ENCODE results near the gene CYP27A1. TPM values are rescaled to one million over a fixed set of nuclear protein-coding genes. Genes with fewer than 3 reads are reported as not detected.

The CYP27A1 gene
- 10 to 100 TPM in 3 of 9 donors, 1 to 10 TPM in 6; 3.3 to 43.8 (median 7.5) TPM for total RNA-seq
- 1 to 10 TPM; 5.1 to 5.4 TPM for polyA plus RNA-seq
- long read RNA-seq, donor 1, transcript CYP27A1-201 (9 exons, 2,286 nt), result major isoform, 5 of 10 reads
- long read RNA-seq, donor 1, partial matches to known transcripts, result 2 of 10 reads
- long read RNA-seq, donor 1, other reads (novel, unspliced or antisense), result 3 of 10 reads
- long read RNA-seq, donor 2, transcript CYP27A1-201 (9 exons, 2,286 nt), result major isoform, 17 of 18 reads
- long read RNA-seq, donor 2, partial matches to known transcripts, result 0 of 18 reads
- long read RNA-seq, donor 2, other reads (novel, unspliced or antisense), result 1 of 18 reads
- long read RNA-seq, donor 3, transcript CYP27A1-201 (9 exons, 2,286 nt), result major isoform, 11 of 12 reads
- long read RNA-seq, donor 3, partial matches to known transcripts, result 1 of 12 reads
- long read RNA-seq, donor 3, other reads (novel, unspliced or antisense), result 0 of 12 reads

DNA sequence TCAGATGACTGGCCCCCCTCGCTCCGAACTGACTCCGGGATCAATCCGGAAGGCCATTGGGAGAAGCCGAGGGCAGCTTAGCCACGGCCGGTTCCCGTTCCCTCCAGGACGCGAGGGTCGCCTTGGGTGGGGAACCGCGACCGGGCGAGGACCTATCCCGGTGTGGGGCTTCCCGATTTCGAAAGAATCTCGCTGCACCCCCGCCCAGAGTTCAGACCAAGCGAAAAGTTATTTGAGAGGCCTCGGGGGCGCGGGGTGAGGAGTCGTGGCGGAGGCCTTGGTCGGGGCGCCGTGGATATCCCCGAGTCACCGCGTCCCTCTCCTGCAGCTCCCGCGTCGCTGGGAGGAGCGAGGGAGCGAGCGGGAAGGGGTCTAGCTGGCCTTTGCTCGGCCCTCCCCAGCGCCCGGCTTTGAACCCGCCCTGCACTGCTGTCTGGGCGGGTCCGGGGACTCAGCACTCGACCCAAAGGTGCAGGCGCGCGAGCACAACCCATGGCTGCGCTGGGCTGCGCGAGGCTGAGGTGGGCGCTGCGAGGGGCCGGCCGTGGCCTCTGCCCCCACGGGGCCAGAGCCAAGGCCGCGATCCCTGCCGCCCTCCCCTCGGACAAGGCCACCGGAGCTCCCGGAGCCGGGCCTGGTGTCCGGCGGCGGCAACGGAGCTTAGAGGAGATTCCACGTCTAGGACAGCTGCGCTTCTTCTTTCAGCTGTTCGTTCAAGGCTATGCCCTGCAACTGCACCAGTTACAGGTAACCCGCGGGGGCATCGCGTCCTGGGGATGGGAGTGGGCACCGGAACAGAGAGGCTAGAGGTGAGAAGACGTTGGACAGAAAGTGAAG, at the start of gene CYP27A1:
CYP27A1 (plus strand) TSS at position 457 of the 837 bp plus-strand sequence; CDS start at position 493, 36 bp downstream.
- Histone ChIP-seq H3K36me3 (no peaks in the 10 kb centered on the region), H3K4me1 (peaks cover 0 to 33% (median 6%) of the 10 kb centered on the region in 12 donors), H3K4me3 (peak within 1 kb of the TSS; percentile 58 to 88 (median 76)), H3K27ac (peak within 1 kb of the TSS; percentile 65 to 91 (median 78)), H3K9me3 (peaks cover 0 to 8% (median 0%) of the 10 kb centered on the region in 12 donors), H3K27me3 (peaks cover 0 to 13% (median 0%) of the 10 kb centered on the region in 9 donors)
- intact Hi-C loops (cut with DNase I), result loop anchor here in 1 of 10 donors (5.0 kb wide), 1 partner anchor 70 kb away; the partner anchor contains the start of gene TTLL4
- DNase-seq (peak; percentile 46 to 75 (median 56)), ATAC-seq (peak; percentile 81 to 95 (median 90))
- WGBS, 4 donors, result 0 to 3% (median 1%) methylated on average over 45 to 76 of the region's 76 CpGs
- TF ChIP-seq, protein P1, sequence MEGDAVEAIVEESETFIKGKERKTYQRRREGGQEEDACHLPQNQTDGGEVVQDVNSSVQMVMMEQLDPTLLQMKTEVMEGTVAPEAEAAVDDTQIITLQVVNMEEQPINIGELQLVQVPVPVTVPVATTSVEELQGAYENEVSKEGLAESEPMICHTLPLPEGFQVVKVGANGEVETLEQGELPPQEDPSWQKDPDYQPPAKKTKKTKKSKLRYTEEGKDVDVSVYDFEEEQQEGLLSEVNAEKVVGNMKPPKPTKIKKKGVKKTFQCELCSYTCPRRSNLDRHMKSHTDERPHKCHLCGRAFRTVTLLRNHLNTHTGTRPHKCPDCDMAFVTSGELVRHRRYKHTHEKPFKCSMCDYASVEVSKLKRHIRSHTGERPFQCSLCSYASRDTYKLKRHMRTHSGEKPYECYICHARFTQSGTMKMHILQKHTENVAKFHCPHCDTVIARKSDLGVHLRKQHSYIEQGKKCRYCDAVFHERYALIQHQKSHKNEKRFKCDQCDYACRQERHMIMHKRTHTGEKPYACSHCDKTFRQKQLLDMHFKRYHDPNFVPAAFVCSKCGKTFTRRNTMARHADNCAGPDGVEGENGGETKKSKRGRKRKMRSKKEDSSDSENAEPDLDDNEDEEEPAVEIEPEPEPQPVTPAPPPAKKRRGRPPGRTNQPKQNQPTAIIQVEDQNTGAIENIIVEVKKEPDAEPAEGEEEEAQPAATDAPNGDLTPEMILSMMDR (IDR thresholded peaks at IDR 0.05), result no peak
- TF ChIP-seq POLR2A (IDR thresholded peaks at IDR 0.05), result peak in 1 of 2 donors; percentile 37

DNA sequence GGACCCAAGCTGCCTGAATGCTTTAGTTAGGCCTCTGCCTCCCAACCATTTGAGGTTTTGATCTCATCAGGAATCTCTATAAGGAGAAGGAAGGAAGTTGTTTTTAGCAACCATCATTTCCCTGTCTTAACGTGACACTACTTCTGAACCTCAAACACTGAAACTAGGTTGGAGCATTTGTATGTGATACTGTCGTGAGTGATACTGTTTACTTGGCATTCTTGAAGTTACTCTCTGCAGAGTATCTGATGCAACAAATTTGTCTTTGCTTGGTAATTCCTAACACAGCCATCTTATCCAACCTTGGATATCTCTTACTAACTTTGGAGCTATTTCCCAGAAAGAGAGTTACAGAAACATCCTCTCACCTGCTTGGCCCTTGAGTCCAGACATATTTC, 49.2 kb upstream of the CYP27A1 start:
- DNase-seq (no peak), ATAC-seq (no peak)
- intact Hi-C loops (cut with DNase I), result no loop called here
- 38 to 70% (median 63%) methylated on average over 2 of the region's 2 CpGs for WGBS, 4 donors
- TF ChIP-seq POLR2A (IDR thresholded peaks at IDR 0.05), result no peak
- TF ChIP-seq, protein P1 (IDR thresholded peaks at IDR 0.05), result no peak
- Histone ChIP-seq H3K27ac (peak overlapping the region in 4 of 12 donors; percentile 11 to 93 (median 63)), H3K4me3 (no peak overlapping the region), H3K9me3 (peaks cover 0 to 2% (median 0%) of the 10 kb centered on the region in 12 donors), H3K36me3 (peaks cover 0 to 10% (median 2%) of the 10 kb centered on the region in 9 donors), H3K27me3 (no peaks in the 10 kb centered on the region), H3K4me1 (peaks cover 0 to 56% (median 6%) of the 10 kb centered on the region in 12 donors)

DNA sequence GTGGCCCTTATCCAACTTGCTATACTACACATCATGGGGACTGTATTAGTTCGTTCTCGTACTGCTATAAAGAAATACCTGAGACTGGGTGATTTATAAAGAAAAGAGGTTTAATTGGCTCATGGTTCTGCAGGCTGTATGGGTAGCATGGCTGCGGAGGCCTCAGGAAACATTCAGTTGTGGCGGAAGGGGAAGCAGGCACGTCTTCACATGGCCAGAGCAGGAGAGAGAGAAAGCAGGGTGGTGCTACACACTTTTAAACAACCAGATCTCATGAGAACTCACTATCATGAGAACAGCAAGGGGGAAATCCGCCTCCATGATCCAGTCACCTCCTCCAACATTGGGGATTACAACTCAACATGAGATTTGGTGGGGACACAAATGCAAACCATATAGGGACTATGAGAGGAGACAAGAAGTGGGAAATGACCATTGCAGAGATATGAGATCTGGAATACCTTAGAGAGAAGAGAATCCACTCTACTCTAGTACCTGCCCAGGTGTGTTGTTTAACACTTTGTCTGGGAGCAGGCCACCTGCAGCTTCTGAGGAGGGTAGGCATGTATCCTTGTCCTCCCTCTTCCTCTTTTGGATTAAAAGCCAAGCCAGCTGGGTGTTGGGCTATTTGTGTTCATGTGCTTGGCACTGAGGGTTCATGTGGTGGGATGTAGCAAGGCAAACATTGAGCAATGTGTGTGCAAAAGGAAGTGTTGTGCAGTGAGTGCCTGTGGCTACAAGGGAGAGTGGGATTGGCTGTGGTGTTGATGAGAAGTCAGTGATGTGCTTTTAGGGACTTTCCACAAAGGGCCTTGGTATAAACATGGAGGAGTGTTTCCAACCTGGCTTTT, 48.6 kb upstream of the CYP27A1 start:
- ATAC-seq, result peak in 3 of 4 donors; percentile 59 to 87 (median 66)
- 78 to 96% (median 84%) methylated on average over 6 of the region's 6 CpGs for WGBS, 4 donors
- intact Hi-C loops (cut with DNase I), result no loop called here
- H3K27ac ChIP-seq, result peak overlapping the region in 3 of 12 donors; percentile 9 to 93 (median 61)
- peaks cover 0 to 16% (median 8%) of the 10 kb centered on the region in 9 donors for H3K36me3 ChIP-seq
- no peaks in the 10 kb centered on the region for H3K9me3 ChIP-seq
- peaks cover 0 to 56% (median 6%) of the 10 kb centered on the region in 12 donors for H3K4me1 ChIP-seq
- TF ChIP-seq, protein P1 (IDR thresholded peaks at IDR 0.05), result no peak
- no peak for TF ChIP-seq POLR2A (IDR thresholded peaks at IDR 0.05)
- peak in 1 of 5 donors; percentile 48 for DNase-seq
- H3K27me3 ChIP-seq, result no peaks in the 10 kb centered on the region
- H3K4me3 ChIP-seq, result no peak overlapping the region

Data from heart left ventricle (tissue), 16 donors.